AG20443 (cell line): ENCODE results near the gene JAKMIP1.

ENCODE experiments used
- DNase-seq: peaks from one replicate; pipeline ENCODE4 v3.0.0; 2012; ENCODE audit warnings: low spot score, mixed read lengths

Gene JAKMIP1

GRCh38 chr4:6065166-6065565 is 135.2 kb downstream of the JAKMIP1 start:
- DNase-seq = no peak

GRCh38 chr4:6064383-6064782 is 136.0 kb downstream of the JAKMIP1 start:
- no peak for DNase-seq

GRCh38 chr4:6063684-6064083 is 136.7 kb downstream of the JAKMIP1 start:
- no peak for DNase-seq

- DNase-seq = no peak
Measured at GRCh38 chr4:6062133-6062532, 138.2 kb downstream of the JAKMIP1 start.

- DNase-seq = no peak
Measured at GRCh38 chr4:6059375-6059805, 141.0 kb downstream of the JAKMIP1 start.

- DNase-seq = no peak
Measured at GRCh38 chr4:6058531-6059374, 141.6 kb downstream of the JAKMIP1 start.

- DNase-seq = no peak
Measured at GRCh38 chr4:6056976-6057766, 143.2 kb downstream of the JAKMIP1 start.

GRCh38 chr4:6055436-6055835 is 144.9 kb downstream of the JAKMIP1 start:
- DNase-seq = no peak

GRCh38 chr4:6055030-6055429 is 145.3 kb downstream of the JAKMIP1 start:
- DNase-seq = no peak

- no peak for DNase-seq
Measured at GRCh38 chr4:6054162-6054922, 146.0 kb downstream of the JAKMIP1 start.

GRCh38 chr4:6052679-6053078 is 147.7 kb downstream of the JAKMIP1 start:
- no peak for DNase-seq

GRCh38 chr4:6050551-6050950 is 149.8 kb downstream of the JAKMIP1 start:
- DNase-seq = no peak

GRCh38 chr4:6049985-6050384 is 150.4 kb downstream of the JAKMIP1 start:
- DNase-seq = no peak

- DNase-seq = no peak
Measured at GRCh38 chr4:6049278-6049677, 151.1 kb downstream of the JAKMIP1 start.

GRCh38 chr4:6048537-6048936 is 151.8 kb downstream of the JAKMIP1 start:
- DNase-seq = no peak

GRCh38 chr4:6047130-6047673 is 153.1 kb downstream of the JAKMIP1 start:
- no peak for DNase-seq

GRCh38 chr4:6046526-6047129 is 153.7 kb downstream of the JAKMIP1 start:
- DNase-seq = no peak

- DNase-seq = no peak
Measured at GRCh38 chr4:6044805-6045204, 155.5 kb downstream of the JAKMIP1 start.

- no peak for DNase-seq
Measured at GRCh38 chr4:6044276-6044675, 156.1 kb downstream of the JAKMIP1 start.

- DNase-seq = no peak
Measured at GRCh38 chr4:6043843-6044242, 156.5 kb downstream of the JAKMIP1 start.

- DNase-seq = no peak
Measured at GRCh38 chr4:6043188-6043587, 157.2 kb downstream of the JAKMIP1 start.
